IMR-90 (cell line): Measurements from ENCODE around the gene RPS6KB1. TPM values are rescaled to one million over a fixed set of nuclear protein-coding genes. Genes with fewer than 3 reads are reported as not detected.

Source experiments
- ATAC-seq: fragments of 200-7000 bp; cut with Tn5 transposase; 2 replicates; pipeline ENCODE4 v1.9.1; 2020; ENCODE audit warnings: low read depth, mild to moderate bottlenecking, moderate library complexity
- BruUV-seq: library from RNA; stranded (reverse); fragments of 400-500 nt; replicated peaks from 2 replicates; lab custom pipeline; 2021; lab: Mats Ljungman, UMichigan
- CTCF ChIA-PET: fragments of 300-600 bp; formaldehyde crosslinking; extraction: SDS; loops from one replicate; lab custom pipeline; 2021; ENCODE audit warnings: antibody characterized with exemption; lab: Yijun Ruan, JAX
- POLR2A ChIA-PET: fragments of 300-600 bp; sonication (Branson Sonifier 250); formaldehyde crosslinking; loops from one replicate; lab custom pipeline; 2022; ENCODE audit warnings: antibody characterized with exemption; ENCODE audit not compliant: unreplicated experiment; lab: Charles Lee
- DNase-seq: peaks from one replicate; pipeline ENCODE4 v3.0.0; 2013
- H2AFZ ChIP-seq: replicated peaks from 2 replicates; pipeline ENCODE3; 2013; ENCODE audit warnings: low read length, mild to moderate bottlenecking; ENCODE audit not compliant: poor library complexity
- H2AK5ac ChIP-seq: 2 replicates; pipeline ENCODE4 v1.6.1; 2013; ENCODE audit warnings: low read depth, low read length, inconsistent platforms
- H2AK9ac ChIP-seq: replicated peaks from 2 replicates; pipeline ENCODE3; 2013; ENCODE audit warnings: mild to moderate bottlenecking, low read depth, low read length, moderate library complexity; ENCODE audit not compliant: poor library complexity
- H2BK120ac ChIP-seq: 2 replicates; pipeline ENCODE4 v1.6.1; 2013; ENCODE audit warnings: low read depth, low read length, inconsistent platforms
- H2BK15ac ChIP-seq: 3 replicates; pipeline ENCODE4 v1.6.1; 2013; ENCODE audit warnings: low read depth, low read length, inconsistent platforms
- H2BK20ac ChIP-seq: 2 replicates; pipeline ENCODE4 v1.6.1; 2013; ENCODE audit warnings: low read depth, mild to moderate bottlenecking, inconsistent platforms, low read length, moderate library complexity
- H2BK5ac ChIP-seq: 2 replicates; pipeline ENCODE4 v1.6.1; 2013; ENCODE audit warnings: mild to moderate bottlenecking, low read depth, low read length, inconsistent platforms; ENCODE audit not compliant: poor library complexity, severe bottlenecking
- H3K14ac ChIP-seq: replicated peaks from 2 replicates; pipeline ENCODE4 v1.6.1; 2013; ENCODE audit warnings: low read depth, low read length, inconsistent platforms
- H3K18ac ChIP-seq: 2 replicates; pipeline ENCODE4 v1.6.1; 2013; ENCODE audit warnings: low read depth, low read length, control low read depth
- H3K23ac ChIP-seq: 2 replicates; pipeline ENCODE4 v1.6.1; 2013; ENCODE audit warnings: low read depth, low read length, inconsistent platforms
- H3K27ac ChIP-seq: 2 replicates; pipeline ENCODE4 v1.5.1; 2013; ENCODE audit warnings: mild to moderate bottlenecking, control low read depth, low read length; ENCODE audit not compliant: insufficient read depth
- H3K27me3 ChIP-seq: 2 replicates; pipeline ENCODE4 v1.6.1; 2013; ENCODE audit warnings: low read length; ENCODE audit not compliant: control insufficient read depth, insufficient read depth
- H3K36me3 ChIP-seq: 2 replicates; pipeline ENCODE4 v1.6.1; 2013; ENCODE audit warnings: low read length, mixed read lengths; ENCODE audit not compliant: control insufficient read depth, insufficient read depth
- H3K4ac ChIP-seq: 2 replicates; pipeline ENCODE4 v1.6.1; 2013; ENCODE audit warnings: low read depth, low read length, inconsistent platforms
- H3K4me1 ChIP-seq: 2 replicates; pipeline ENCODE4 v1.6.1; 2013; ENCODE audit warnings: low read length, mixed read lengths; ENCODE audit not compliant: control insufficient read depth, insufficient read depth
- H3K4me2 ChIP-seq: 2 replicates; pipeline ENCODE4 v1.6.1; 2013; ENCODE audit warnings: low read depth, mild to moderate bottlenecking, control low read depth, low read length, moderate library complexity
- H3K4me3 ChIP-seq: 2 replicates; pipeline ENCODE4 v1.5.1; 2013; ENCODE audit warnings: low read depth, mild to moderate bottlenecking, control low read depth, low read length, moderate library complexity; ENCODE audit not compliant: insufficient read depth
- H3K56ac ChIP-seq: 2 replicates; pipeline ENCODE4 v1.6.1; 2013; ENCODE audit warnings: low read length, inconsistent platforms; ENCODE audit not compliant: insufficient read depth; ENCODE audit errors: extremely low read depth
- H3K79me1 ChIP-seq, 2 experiments: 2 replicates each; pipeline ENCODE4 v1.6.1; 2013; ENCODE audit warnings: low read length in 2 of 2, inconsistent platforms in 1 of 2, low read depth in 1 of 2
- H3K9ac ChIP-seq: 2 replicates; pipeline ENCODE4 v1.6.1; 2013; ENCODE audit warnings: low read depth, low read length, control low read depth
- H3K9me1 ChIP-seq: 2 replicates; pipeline ENCODE4 v1.6.1; 2013; ENCODE audit warnings: low read length, inconsistent platforms; ENCODE audit not compliant: insufficient read depth
- H3K9me3 ChIP-seq: 2 replicates; pipeline ENCODE4 v1.6.1; 2013; ENCODE audit warnings: low read length; ENCODE audit not compliant: control insufficient read depth, insufficient read depth
- H4K20me1 ChIP-seq: 2 replicates; pipeline ENCODE4 v1.6.1; 2013; ENCODE audit warnings: low read length, inconsistent platforms; ENCODE audit not compliant: insufficient read depth
- H4K5ac ChIP-seq: 2 replicates; pipeline ENCODE4 v1.6.1; 2013; ENCODE audit warnings: mild to moderate bottlenecking, low read depth, low read length, control low read depth
- H4K8ac ChIP-seq, 2 experiments: 2 replicates each; pipeline ENCODE4 v1.6.1; 2013; ENCODE audit warnings: low read depth in 2 of 2, low read length in 2 of 2, control low read depth in 1 of 2, inconsistent platforms in 1 of 2
- H4K91ac ChIP-seq: 2 replicates; pipeline ENCODE4 v1.6.1; 2013; ENCODE audit warnings: low read depth, low read length, inconsistent platforms; ENCODE audit not compliant: insufficient read depth
- BHLHE40 ChIP-seq: fragments of 150-350 bp; IDR thresholded peaks from 2 replicates; pipeline ENCODE4 v1.6.1; 2016; ENCODE audit warnings: mild to moderate bottlenecking, low read depth, low read length
- CEBPB ChIP-seq: IDR thresholded peaks from 2 replicates; pipeline ENCODE4 v1.6.1; 2012; ENCODE audit warnings: low read depth, low read length, improper control_type of control experiment
- CHD1 ChIP-seq: IDR thresholded peaks from 2 replicates; pipeline ENCODE4 v1.6.1; 2012; ENCODE audit warnings: low read depth, low read length, improper control_type of control experiment
- ELK1 ChIP-seq: fragments of 150-350 bp; IDR thresholded peaks from 2 replicates; pipeline ENCODE4 v1.6.1; 2016; ENCODE audit warnings: low read depth, mild to moderate bottlenecking, low read length, moderate library complexity, borderline replicate concordance
- FOS ChIP-seq: fragments of 150-350 bp; IDR thresholded peaks from 2 replicates; pipeline ENCODE4 v1.6.1; 2016; ENCODE audit warnings: low read depth, low read length
- MAFK ChIP-seq: IDR thresholded peaks from 2 replicates; pipeline ENCODE4 v1.6.1; 2012; ENCODE audit warnings: low read depth, low read length, improper control_type of control experiment
- MAZ ChIP-seq: IDR thresholded peaks from 2 replicates; pipeline ENCODE4 v1.6.1; 2012; ENCODE audit warnings: low read depth, mild to moderate bottlenecking, low read length, improper control_type of control experiment, moderate library complexity, borderline replicate concordance
- MXI1 ChIP-seq: IDR thresholded peaks from 2 replicates; pipeline ENCODE4 v1.6.1; 2012; ENCODE audit warnings: low read depth, mild to moderate bottlenecking, low read length, moderate library complexity, borderline replicate concordance
- RAD21 ChIP-seq: IDR thresholded peaks from 2 replicates; pipeline ENCODE4 v1.6.1; 2012; ENCODE audit warnings: low read length, improper control_type of control experiment
- RCOR1 ChIP-seq: IDR thresholded peaks from 2 replicates; pipeline ENCODE4 v1.6.1; 2012; ENCODE audit warnings: mild to moderate bottlenecking, low read length, improper control_type of control experiment; ENCODE audit not compliant: insufficient replicate concordance
- RFX5 ChIP-seq: IDR thresholded peaks from 2 replicates; pipeline ENCODE4 v1.8.0; 2012; ENCODE audit warnings: low read depth, mild to moderate bottlenecking, low read length, moderate library complexity
- SMC3 ChIP-seq: fragments of 150-350 bp; IDR thresholded peaks from 2 replicates; pipeline ENCODE4 v1.6.1; 2016; ENCODE audit warnings: low read depth, mild to moderate bottlenecking, antibody characterized with exemption, low read length, moderate library complexity
- USF2 ChIP-seq: fragments of 150-350 bp; IDR thresholded peaks from 2 replicates; pipeline ENCODE4 v1.6.1; 2017; ENCODE audit warnings: mild to moderate bottlenecking, antibody characterized with exemption, low read length, low read depth
- WGBS, 2 experiments: methylation state at CpG; one replicate each; pipeline versions ENCODE4 v1.1.5 to v1.1.7; 2013; ENCODE audit warnings: missing lambda C conversion rate in 2 of 2; ENCODE audit not compliant: insufficient read length in 1 of 2; ENCODE audit errors: extremely low coverage in 2 of 2; 5-methylcytosine and 5-hydroxymethylcytosine counted together
- dilution Hi-C: fragments of 300-500 bp; cut with HindIII; formaldehyde crosslinking; loops from one replicate; pipeline ENCODE4 v1.14.3; 2018; ENCODE audit warnings: low sequenced_read_pairs; ENCODE audit not compliant: unreplicated experiment
- in situ Hi-C: fragments of 300-500 bp; cut with MboI; formaldehyde crosslinking; loops from 3 replicates; pipeline ENCODE4 v1.14.3; 2019; ENCODE audit warnings: low sequenced_read_pairs, inconsistent platforms, mixed read lengths
- intact Hi-C: fragments of 100-400 bp; cut with micrococcal nuclease; formaldehyde crosslinking; loops from 2 replicates; pipeline ENCODE4 v1.10.0; 2022
- polyA plus RNA-seq, 3 experiments: library from polyadenylated mRNA; depleted of rRNA; stranded (reverse); fragments of >200 nt; gene quantifications; 2 replicates each; pipeline ENCODE4 v1.2.3, GENCODE V29; 2012; ENCODE audit warnings: low replicate concordance in 1 of 3
- total RNA-seq: library from RNA; depleted of rRNA; stranded (reverse); fragments of >200 nt; gene quantifications from 2 replicates; pipeline ENCODE4 v1.2.3, GENCODE V29; 2012

Gene RPS6KB1
- total and polyA plus RNA-seq, 2 of the 4 experiments (the other 2 are of a cell fraction), result 11.7 to 20.3 TPM

GRCh38 chr17:59851439-59852375 is 41.2 kb upstream of the RPS6KB1 start:
- peak overlapping the region; percentile 87 for H3K18ac ChIP-seq
- peak overlapping the region; percentile 99 for H2BK20ac ChIP-seq
- H4K91ac ChIP-seq, result peak overlapping the region; percentile 77
- peak overlapping the region; percentile 40 to 79 for H4K8ac ChIP-seq
- intact Hi-C loops (no loop called here), in situ Hi-C loops (no loop called here), dilution Hi-C loops (no loop called here)
- no peaks in the 10 kb centered on the region for H3K36me3 ChIP-seq
- peak overlapping the region; percentile 92 for H2BK120ac ChIP-seq
- H3K9ac ChIP-seq, result peak overlapping the region; percentile 6
- peak overlapping the region; percentile 68 for H2AK9ac ChIP-seq
- H3K4ac ChIP-seq, result peak overlapping the region; percentile 89
- peaks cover 19% of the 10 kb centered on the region for H3K9me1 ChIP-seq
- H3K4me3 ChIP-seq, result no peak overlapping the region
- no TSS peak for BruUV-seq
- peak overlapping the region; percentile 69 for H2AFZ ChIP-seq
- H3K27me3 ChIP-seq, result no peaks in the 10 kb centered on the region
- 0% methylated on average over 2 of the region's 14 CpGs; no CpG with 5 or more reads in 1 of the 2 experiments for WGBS, 2 experiments
- H2BK5ac ChIP-seq, result peak overlapping the region; percentile 77
- DNase-seq (peak; percentile 99), ATAC-seq (peak; percentile 71)
- H3K23ac ChIP-seq, result peak overlapping the region; percentile 99
- H2AK5ac ChIP-seq, result peak overlapping the region; percentile 60
- peak overlapping the region; percentile 65 for H4K5ac ChIP-seq
- no peaks in the 10 kb centered on the region for H3K9me3 ChIP-seq
- peak overlapping the region; percentile 73 for H3K27ac ChIP-seq
- H3K56ac ChIP-seq, result peak overlapping the region; percentile 95
- peak overlapping the region; percentile 12 for H2BK15ac ChIP-seq
- peak overlapping the region; percentile 99 for H3K14ac ChIP-seq
- CTCF ChIA-PET, result interaction anchor here (0.5 kb wide), 1 partner anchor 107 kb away, joined by 3 read pairs; no protein-coding TSS in a partner anchor
- peaks cover 17% of the 10 kb centered on the region for H3K4me1 ChIP-seq
- H3K79me1 ChIP-seq, result peaks cover 4 to 37% of the 10 kb centered on the region in 2 experiments; a peak in 3 of 4 replicates
- H4K20me1 ChIP-seq, result no peaks in the 10 kb centered on the region
- peak overlapping the region; percentile 22 for H3K4me2 ChIP-seq
- POLR2A ChIA-PET, result interaction anchor here (0.6 to 1.9 kb wide), 3 partner anchors 13 to 97 kb away, joined by 3 to 5 read pairs (median 5); no protein-coding TSS in a partner anchor
- TF ChIP-seq SMC3 (no peak), BHLHE40 (peak; percentile 89), MAFK (no peak), MAZ (peak; percentile 41; the same call in 1 of the 2 replicates), CEBPB (peak; percentile 78), MXI1 (peak; percentile 95), FOS (peak; percentile 75), RFX5 (no peak), RAD21 (peak; percentile 13; the same call in 1 of the 2 replicates), ELK1 (no peak), CHD1 (peak; percentile 77; the same call in 1 of the 2 replicates), RCOR1 (no peak), USF2 (peak; percentile 57)
